Keratinocyte (primary cell): Measurements from ENCODE around the gene PSMA3. TPM values are rescaled to one million over a fixed set of nuclear protein-coding genes. Genes with fewer than 3 reads are reported as not detected.

Source experiments
- DNase-seq: peaks from one replicate; pipeline ENCODE4 v3.0.0-alpha.2; 2011; ENCODE audit warnings: low read depth, missing footprints, low spot score
- FAIRE-seq: peaks from 2 replicates; lab custom pipeline; 2011; peaks lifted over from hg19 to GRCh38; lab: Jason Lieb, UNC
- H2AFZ ChIP-seq: 2 replicates; pipeline ENCODE4 v1.6.0; 2012; ENCODE audit warnings: low read length, control low read depth, inconsistent platforms; ENCODE audit not compliant: control insufficient read depth
- H3K27ac ChIP-seq: 2 replicates; pipeline ENCODE4 v1.5.1; 2011; ENCODE audit warnings: low read length; ENCODE audit not compliant: control insufficient read depth, insufficient read depth
- H3K27me3 ChIP-seq: 3 replicates; pipeline ENCODE4 v1.6.0; 2011; ENCODE audit warnings: low read length; ENCODE audit not compliant: control insufficient read depth, insufficient read depth; ENCODE audit errors: extremely low read depth
- H3K36me3 ChIP-seq, 2 experiments: 2 replicates in 1 of 2; 3 replicates in 1 of 2; pipeline ENCODE4 v1.5.1; 2011; ENCODE audit warnings: low read length in 2 of 2, mild to moderate bottlenecking in 1 of 2; ENCODE audit not compliant: control insufficient read depth in 2 of 2, insufficient read depth in 2 of 2; ENCODE audit errors: extremely low read depth in 1 of 2
- H3K4me1 ChIP-seq: 3 replicates; pipeline ENCODE4 v1.5.1; 2011; ENCODE audit warnings: low read length; ENCODE audit not compliant: control insufficient read depth, insufficient read depth; ENCODE audit errors: extremely low read depth
- H3K4me2 ChIP-seq: 3 replicates; pipeline ENCODE4 v1.6.0; 2011; ENCODE audit warnings: low read depth, low read length; ENCODE audit not compliant: control insufficient read depth, insufficient read depth; ENCODE audit errors: extremely low read depth
- H3K4me3 ChIP-seq, 3 experiments: fragments of 200-600 bp in 1 of 3; sonication (generic) in 1 of 3; 2 replicates in 2 of 3; 3 replicates in 1 of 3; pipeline ENCODE4 v1.5.1; 2011 to 2016; ENCODE audit warnings: low read length in 3 of 3, mild to moderate bottlenecking in 3 of 3, control low read depth in 2 of 3, inconsistent platforms in 1 of 3, low read depth in 1 of 3, mixed read lengths in 1 of 3, mixed run types in 1 of 3, moderate library complexity in 1 of 3; ENCODE audit not compliant: control insufficient read depth in 2 of 3, insufficient read depth in 2 of 3; ENCODE audit errors: extremely low read depth in 1 of 3
- H3K79me2 ChIP-seq: 2 replicates; pipeline ENCODE4 v1.6.0; 2012; ENCODE audit warnings: low read length; ENCODE audit not compliant: control insufficient read depth, insufficient read depth
- H3K9ac ChIP-seq: 3 replicates; pipeline ENCODE4 v1.6.0; 2011; ENCODE audit warnings: low read length; ENCODE audit not compliant: control insufficient read depth, insufficient read depth; ENCODE audit errors: extremely low read depth
- H3K9me1 ChIP-seq: 3 replicates; pipeline ENCODE4 v1.6.0; 2011; ENCODE audit warnings: low read length; ENCODE audit not compliant: control insufficient read depth, insufficient read depth; ENCODE audit errors: extremely low read depth
- H3K9me3 ChIP-seq: 2 replicates; pipeline ENCODE4 v1.5.1; 2012; ENCODE audit warnings: low read depth, low read length; ENCODE audit not compliant: control insufficient read depth
- H4K20me1 ChIP-seq: 3 replicates; pipeline ENCODE4 v1.6.0; 2011; ENCODE audit warnings: low read length; ENCODE audit not compliant: control insufficient read depth, insufficient read depth; ENCODE audit errors: extremely low read depth
- EZH2 ChIP-seq: IDR thresholded peaks from one replicate; pipeline ENCODE4 v1.6.1; 2012; ENCODE audit warnings: inconsistent platforms, mild to moderate bottlenecking, low read length, moderate library complexity
- dilution Hi-C: fragments of 300-500 bp; cut with MboI; formaldehyde crosslinking; loops from one replicate; pipeline ENCODE4 v1.7.0; 2020; ENCODE audit warnings: low sequenced_read_pairs; ENCODE audit not compliant: extremely low pct_ligation_motif_present
- polyA plus RNA-seq, 5 experiments: library from polyadenylated mRNA; depleted of rRNA in 3 of 5; stranded (reverse) in 3 of 5; stranded (forward) in 1 of 5; unstranded in 1 of 5; fragments of >200 nt; gene quantifications; 1 replicate in 1 of 5; 2 replicates in 3 of 5; 3 replicates in 1 of 5; pipeline versions ENCODE4 v1.2.1 to v1.2.3, GENCODE V29; 2011 to 2012; ENCODE audit warnings: missing spikeins in 2 of 5, low read depth in 1 of 5, low replicate concordance in 1 of 5
- TF ChIP-seq, protein P1 (sequence below), 3 experiments: IDR thresholded peaks in 1 of 3; conservative IDR thresholded peaks in 1 of 3; optimal IDR thresholded peaks in 1 of 3; 2 replicates in 2 of 3; 3 replicates in 1 of 3; pipeline versions ENCODE3 to v1.5.1; 2011; ENCODE audit warnings: low read length in 3 of 3, mild to moderate bottlenecking in 3 of 3, moderate library complexity in 2 of 3, control low read depth in 1 of 3, inconsistent platforms in 1 of 3; ENCODE audit not compliant: insufficient read depth in 2 of 3; ENCODE audit errors: extremely low read depth in 1 of 3

PSMA3 gene
- polyA plus RNA-seq, 1 donor (not counting 4 experiments of a cell fraction or from before 2014, with no cell fraction given) = 325 TPM

DNA sequence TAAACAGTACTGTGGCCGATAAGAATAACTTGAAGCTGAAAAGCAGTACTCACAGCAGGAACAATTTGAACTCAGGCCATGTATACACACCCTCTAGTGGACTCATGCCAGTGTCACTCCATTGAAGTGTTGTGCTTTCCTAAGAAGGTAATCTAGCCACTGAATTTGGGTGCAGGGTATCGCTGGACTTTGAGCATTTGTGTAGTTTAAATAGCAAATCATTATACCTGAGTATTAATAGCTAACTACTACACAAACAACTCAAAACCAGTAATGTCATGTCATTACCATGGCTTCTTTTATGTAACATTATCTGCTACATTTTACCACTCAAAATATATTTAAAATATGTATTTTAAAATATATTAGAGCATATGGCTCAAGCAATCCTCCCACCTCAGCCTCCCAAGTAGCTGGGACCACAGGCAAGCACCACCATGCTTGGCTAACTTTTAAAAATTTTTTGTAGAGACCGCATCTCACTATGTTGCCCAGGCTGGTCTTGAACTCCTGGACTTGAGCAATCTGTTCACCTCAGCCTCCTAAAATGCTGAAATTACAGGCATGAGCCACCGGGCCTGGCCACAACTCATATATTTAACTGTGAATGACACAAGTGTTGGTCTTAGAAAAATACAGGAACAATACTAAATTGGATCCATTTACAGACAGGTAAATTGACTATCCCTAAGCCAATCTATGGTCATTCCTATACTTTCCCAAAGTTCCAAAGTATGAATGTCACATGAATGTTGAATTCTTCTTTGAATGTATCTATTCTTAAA lies 28.1 kb downstream of the PSMA3 start:
- Histone ChIP-seq H3K9me1 (no peaks in the 10 kb centered on the region), H3K9me3 (no peaks in the 10 kb centered on the region), H3K27me3 (no peaks in the 10 kb centered on the region), H3K9ac (no peak overlapping the region), H3K4me1 (no peaks in the 10 kb centered on the region), H3K27ac (no peak overlapping the region), H2AFZ (no peak overlapping the region), H3K4me3 (no peak overlapping the region), H4K20me1 (peaks cover 2% of the 10 kb centered on the region), H3K4me2 (no peak overlapping the region), H3K36me3 (peaks cover 7 to 27% of the 10 kb centered on the region in 2 experiments), H3K79me2 (peaks cover 35% of the 10 kb centered on the region)
- TF ChIP-seq, protein P1, sequence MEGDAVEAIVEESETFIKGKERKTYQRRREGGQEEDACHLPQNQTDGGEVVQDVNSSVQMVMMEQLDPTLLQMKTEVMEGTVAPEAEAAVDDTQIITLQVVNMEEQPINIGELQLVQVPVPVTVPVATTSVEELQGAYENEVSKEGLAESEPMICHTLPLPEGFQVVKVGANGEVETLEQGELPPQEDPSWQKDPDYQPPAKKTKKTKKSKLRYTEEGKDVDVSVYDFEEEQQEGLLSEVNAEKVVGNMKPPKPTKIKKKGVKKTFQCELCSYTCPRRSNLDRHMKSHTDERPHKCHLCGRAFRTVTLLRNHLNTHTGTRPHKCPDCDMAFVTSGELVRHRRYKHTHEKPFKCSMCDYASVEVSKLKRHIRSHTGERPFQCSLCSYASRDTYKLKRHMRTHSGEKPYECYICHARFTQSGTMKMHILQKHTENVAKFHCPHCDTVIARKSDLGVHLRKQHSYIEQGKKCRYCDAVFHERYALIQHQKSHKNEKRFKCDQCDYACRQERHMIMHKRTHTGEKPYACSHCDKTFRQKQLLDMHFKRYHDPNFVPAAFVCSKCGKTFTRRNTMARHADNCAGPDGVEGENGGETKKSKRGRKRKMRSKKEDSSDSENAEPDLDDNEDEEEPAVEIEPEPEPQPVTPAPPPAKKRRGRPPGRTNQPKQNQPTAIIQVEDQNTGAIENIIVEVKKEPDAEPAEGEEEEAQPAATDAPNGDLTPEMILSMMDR (optimal IDR thresholded peaks at IDR 0.05 in 1 of 3, IDR thresholded peaks at IDR 0.05 in 1 of 3, conservative IDR thresholded peaks at IDR 0.05 in 1 of 3; ENCODE audit: extremely low read depth in 1 of 3, insufficient read depth in 2 of 3, low read length in 3 of 3) = peak; percentile 15 to 17 (median 16)
- no peak for TF ChIP-seq EZH2
- dilution Hi-C loops = no loop called here
- no peak for DNase-seq
- peak; percentile 81 for FAIRE-seq

- Histone ChIP-seq H3K36me3 (peaks cover 4 to 26% of the 10 kb centered on the region in 2 experiments), H4K20me1 (peaks cover 2% of the 10 kb centered on the region), H3K27ac (no peak overlapping the region), H3K4me3 (no peak overlapping the region), H2AFZ (no peak overlapping the region), H3K9ac (no peak overlapping the region), H3K4me2 (no peak overlapping the region), H3K4me1 (no peaks in the 10 kb centered on the region), H3K27me3 (no peaks in the 10 kb centered on the region), H3K9me1 (no peaks in the 10 kb centered on the region), H3K9me3 (no peaks in the 10 kb centered on the region), H3K79me2 (peaks cover 53% of the 10 kb centered on the region)
- dilution Hi-C loops = no loop called here
- TF ChIP-seq, protein P1 (optimal IDR thresholded peaks at IDR 0.05 in 1 of 3, IDR thresholded peaks at IDR 0.05 in 1 of 3, conservative IDR thresholded peaks at IDR 0.05 in 1 of 3; ENCODE audit: extremely low read depth in 1 of 3, insufficient read depth in 2 of 3, low read length in 3 of 3) = no peak
- no peak for TF ChIP-seq EZH2
- FAIRE-seq (no peak), DNase-seq (no peak)
Observed at GRCh38 chr14:58274881-58275280, 30.2 kb downstream of the PSMA3 start.
